ENCODE measurements around the gene ELMOD3.
A peak's percentile ranks its signal among the peaks of the same experiment; 100 is the strongest.
"Not testable (repeated sequence)": the region's sequence is repeated elsewhere in the genome, so short reads cannot be mapped to it uniquely, and the experiment has no call there.

ELMOD3 gene

DNA sequence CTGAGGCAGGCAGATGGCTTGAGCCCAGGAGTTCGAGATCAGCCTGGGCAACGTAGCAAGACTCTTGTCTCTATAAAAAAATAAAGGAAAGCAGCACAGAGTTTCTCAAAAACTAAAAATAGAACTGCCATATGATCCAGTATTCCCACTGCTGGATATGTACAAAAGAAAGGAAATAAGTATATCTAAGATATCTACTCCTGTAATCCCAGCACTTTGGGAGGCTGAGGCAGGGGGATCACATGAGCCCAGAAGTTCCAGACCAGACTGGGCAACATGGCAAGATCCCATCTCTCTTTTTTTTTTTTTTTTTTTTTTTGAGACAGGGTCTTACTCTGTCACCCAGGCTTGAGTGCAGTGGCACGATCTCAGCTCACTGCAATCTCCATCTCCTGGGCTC lies 24.9 kb upstream of the ELMOD3 start:
- not testable (repeated sequence) for DNase-seq

DNA sequence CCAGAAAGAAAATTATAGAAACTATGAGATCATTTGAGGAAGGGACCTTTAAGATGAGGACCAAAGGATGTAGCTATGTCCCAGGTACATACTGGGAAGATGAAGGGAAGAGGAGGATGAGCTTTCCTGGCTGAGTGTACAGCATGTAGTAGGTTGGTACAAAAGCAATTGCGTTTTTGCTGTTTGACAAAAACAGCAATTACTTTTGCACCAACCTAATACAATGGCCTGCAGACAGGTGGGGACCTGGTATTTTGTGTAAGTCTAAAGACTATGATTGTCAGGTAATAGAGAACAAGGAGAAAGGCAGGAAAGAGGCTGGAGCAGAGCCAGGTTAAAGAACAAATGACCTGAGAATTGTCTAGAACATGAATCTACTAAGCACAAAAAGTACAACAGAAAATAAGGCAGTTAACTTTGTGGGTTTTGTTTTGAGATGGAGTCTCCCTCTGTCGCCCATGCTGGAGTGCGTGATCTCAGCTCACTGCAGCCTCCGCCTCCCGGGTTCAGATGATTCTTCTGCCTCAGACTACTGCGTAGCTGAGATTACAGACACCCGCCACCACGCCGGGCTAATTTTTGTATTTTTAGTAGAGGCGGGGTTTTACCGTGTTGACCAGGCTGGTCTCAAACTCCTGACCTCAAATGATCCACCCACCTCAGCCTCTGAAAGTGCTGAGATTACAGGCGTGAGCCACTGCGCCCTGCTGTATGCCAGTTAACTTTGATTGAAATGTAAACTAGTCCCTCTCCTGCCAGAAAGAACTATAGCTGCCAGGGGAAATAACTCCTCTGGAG lies 23.5 kb upstream of the ELMOD3 start:
- DNase-seq, result no peak

DNA sequence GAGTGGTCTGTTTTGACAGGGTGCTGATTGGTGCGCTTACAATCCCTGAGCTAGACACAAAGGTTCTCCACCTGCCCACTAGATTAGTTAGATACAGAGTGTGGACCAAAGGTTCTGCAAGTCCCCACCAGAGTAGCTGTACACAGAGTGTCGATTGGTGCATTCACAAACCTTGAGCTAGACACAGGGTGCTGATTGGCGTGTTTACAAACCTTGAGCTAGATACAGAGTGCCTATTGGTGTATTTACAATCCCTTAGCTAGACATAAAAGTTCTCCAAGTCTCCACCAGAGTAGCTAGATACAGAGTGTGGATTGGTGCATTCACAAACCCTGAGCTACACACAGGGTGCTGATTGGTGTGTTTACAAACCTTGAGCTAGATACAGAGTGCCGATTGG lies 20.7 kb upstream of the ELMOD3 start:
- DNase-seq, result not testable (repeated sequence)

DNA sequence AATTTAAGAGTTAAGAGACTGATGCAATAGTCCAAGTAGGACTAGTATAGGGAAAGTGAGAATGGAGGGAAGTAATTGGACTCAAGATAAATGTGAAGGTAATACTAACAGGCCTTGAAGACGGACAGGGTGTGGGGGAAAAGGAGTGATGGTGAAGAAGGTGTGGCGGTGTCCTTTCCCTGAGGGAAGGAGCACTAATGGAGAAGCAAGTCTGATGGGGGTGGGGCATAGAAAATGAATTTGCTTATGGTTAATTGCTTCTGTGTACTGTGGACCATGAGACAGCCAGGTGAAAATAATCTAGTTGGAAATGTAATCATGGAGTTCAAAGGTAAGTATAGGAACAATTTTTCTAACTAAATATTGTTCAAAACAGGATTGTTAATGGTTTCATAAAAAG lies 19.6 kb upstream of the ELMOD3 start:
- no peak for DNase-seq

DNA sequence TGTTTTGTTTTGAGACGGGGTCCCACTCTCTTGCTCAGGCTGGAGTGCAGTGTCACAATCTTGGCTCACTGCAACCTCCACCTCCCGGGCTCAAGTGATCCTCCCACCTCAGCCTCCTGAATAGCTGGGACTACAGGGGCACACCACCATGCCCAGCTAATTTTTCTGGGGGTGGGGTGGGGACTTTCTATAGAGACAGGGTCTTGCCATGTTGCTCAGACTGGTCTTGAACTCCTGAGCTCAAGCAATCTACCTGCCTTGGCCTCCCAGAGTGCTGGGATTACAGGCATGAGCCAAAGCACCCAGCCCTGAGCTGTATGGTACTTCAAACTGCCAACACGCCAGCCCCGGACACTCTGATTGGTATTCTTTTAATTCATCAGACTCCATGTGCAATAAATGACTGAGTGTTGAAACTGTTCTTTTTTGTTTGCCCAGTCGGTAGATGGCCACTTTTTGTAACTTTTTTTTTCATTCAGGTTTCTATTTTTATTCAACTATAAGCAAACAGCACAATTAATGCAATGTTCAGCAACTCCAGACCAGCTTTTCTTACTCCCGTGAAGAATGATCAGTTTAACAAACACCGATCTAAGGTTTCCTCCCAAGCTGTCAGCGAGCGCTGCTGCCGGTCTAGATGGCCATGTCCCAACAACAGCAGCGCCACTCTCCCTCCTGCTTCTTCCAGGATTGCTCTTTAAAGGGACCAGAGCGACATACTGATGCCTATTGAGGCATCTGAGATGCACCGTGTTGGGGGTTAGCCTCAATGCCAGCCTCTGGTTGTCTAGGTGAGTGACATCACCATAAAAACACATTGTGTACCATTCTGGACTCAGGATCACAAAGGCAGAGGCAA lies 14.3 kb upstream of the ELMOD3 start:
- peak; percentile 20 for DNase-seq

DNA sequence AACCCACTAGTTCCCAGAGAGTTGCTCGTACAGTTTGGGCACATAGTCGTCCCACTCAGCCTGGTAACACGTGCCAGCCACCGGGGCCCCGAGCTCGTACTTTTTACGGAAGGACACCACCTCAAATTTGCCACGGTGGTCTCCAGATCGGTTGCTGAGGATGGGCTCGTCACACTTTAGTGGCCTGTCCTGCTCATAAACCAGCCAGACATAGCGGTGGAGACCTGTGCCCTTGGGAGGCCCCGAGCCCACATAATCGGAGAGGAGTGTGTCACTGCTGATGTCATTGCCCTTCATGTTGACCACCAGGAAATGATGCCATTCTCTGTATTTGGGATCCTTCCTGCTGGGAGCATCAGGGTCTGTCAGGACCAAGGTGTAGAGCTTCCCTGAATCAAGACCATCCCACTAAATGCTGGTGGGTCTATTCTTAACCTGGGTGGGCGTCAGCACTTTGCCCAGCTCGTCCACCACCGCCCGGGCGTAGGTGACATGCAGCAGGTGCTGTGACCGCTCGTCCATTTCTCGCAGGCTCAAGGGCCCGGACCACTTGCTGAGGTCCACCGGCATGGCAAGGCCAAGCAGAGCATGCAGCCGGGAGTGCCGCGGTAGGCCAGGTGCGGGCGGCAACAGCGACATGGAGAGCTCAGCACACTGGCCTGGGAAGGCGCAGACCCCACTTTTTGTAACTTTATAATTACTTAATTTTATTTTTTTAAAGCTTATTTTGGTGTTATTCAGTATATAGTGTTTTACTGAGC lies 13.1 kb upstream of the ELMOD3 start:
- DNase-seq, result no peak

DNA sequence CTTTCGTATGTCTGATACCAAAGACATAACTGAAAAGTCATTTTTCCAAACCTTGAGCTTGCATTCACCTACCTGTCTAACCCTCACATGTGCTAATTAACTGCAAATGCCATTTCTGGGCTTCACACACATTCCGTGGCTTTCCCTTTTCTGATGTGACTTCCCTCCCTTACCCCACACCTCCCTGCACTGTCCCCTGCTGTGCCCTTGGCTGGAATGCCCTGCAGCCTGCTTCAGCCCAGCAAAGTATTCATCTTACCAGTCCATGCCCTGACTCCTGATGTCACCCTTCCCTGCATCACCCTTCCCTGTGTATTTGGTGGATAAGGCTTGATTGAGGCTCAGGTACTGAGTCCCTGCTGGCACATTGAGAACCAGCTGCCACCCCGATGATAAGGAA lies 12.4 kb upstream of the ELMOD3 start:
- DNase-seq, result no peak

DNA sequence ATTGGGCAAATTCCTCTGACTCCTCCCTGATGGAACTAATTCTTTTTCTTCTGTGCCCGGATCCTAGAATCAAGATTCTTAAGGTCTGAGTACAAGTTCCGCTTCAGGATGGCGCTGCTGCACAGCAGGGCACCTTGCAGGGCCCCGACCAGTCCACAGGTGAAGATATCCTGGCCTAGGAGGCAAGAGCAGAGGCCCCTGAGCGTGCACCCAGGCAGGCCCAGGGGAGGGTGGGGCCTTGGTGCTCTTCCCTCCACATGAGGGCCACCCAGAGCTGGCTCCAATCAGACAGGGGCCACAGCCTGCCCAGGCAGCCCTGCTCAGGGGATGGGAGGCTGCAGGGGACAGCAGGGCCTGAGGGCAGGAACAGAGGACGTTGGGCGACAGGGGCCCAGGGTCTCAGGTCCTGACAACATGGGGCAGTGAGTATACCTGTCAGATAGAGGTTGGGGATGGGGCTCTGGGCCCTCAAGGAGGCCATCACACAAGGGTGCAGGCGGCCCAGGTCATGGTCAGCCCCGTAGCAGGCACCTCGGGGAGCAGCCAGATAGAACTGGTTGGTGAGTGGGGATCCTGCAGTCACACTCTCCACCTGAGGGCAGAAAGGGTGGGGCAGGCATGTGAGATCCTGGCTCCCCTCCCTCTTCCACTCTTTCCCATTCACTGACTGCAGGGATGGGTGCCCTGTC lies 11.2 kb upstream of the ELMOD3 start:
- not testable (repeated sequence) for DNase-seq

DNA sequence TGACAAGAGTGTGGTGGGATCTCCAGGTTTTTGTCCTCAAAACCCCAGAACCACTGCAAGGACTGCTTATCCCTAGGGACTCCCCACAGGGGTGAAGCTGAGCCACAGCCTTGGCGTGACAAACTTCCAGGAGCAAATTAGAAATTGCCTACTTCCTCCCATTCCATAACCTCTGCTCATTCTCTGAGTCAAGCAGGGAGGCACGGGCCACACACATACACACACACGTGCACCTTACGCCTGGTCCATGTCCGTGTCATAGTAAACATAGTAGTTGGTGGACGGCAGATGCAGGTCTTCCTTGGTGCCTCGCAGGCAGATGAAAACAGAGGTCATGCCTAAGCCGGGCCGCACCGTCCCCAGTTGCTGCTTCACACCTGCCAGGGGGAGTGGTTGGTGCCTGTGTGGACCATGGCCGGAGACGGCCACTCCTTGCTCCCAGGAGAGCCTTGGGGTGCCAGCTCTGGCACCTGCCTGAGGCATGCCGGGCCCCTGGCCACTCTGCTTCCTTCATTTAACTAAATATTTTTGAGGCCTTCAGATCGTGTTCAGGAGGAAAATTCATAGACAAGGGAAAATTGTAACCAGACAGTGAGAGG lies 10.1 kb upstream of the ELMOD3 start:
- DNase-seq, result no peak

DNA sequence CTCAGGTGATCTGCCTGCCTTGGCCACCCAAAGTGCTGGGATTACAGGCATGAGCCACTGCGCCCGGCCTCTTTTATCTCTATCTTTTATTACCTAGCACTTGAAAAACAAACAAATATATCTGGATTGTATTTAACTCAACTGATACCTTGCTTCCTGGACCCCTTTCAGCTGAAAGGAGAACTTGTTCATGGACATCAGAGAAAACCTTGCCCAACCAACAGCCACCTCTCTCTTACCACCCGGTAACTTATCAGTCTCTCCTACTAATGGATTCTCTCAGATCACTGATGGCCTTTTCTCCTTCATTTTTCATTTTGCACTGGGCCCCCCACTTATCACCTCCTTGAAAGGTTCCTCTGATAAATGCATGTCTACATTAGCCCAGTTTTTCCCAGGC lies 7.0 kb upstream of the ELMOD3 start:
- DNase-seq, result no peak

DNA sequence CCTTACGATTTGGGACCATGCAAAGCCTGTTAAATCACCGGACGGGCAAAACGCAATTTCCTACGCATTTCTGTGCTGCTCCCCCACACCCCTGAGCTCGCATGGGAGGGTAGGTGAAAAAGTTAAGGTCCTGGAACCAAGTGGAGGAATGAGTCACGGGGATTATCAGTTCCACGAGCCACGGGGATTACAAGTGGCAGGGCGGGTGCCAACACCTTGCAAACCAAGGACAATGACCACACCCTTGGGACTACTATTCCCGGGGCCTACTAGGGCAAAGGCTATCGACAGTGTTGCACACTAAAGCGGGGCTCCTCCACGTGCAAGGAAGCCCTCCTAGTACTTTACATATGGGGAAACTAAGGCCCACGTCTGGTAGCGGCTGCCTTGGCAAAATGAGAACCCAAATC lies 688 bp upstream of the ELMOD3 start:
- peak; percentile 24 for DNase-seq

DNA sequence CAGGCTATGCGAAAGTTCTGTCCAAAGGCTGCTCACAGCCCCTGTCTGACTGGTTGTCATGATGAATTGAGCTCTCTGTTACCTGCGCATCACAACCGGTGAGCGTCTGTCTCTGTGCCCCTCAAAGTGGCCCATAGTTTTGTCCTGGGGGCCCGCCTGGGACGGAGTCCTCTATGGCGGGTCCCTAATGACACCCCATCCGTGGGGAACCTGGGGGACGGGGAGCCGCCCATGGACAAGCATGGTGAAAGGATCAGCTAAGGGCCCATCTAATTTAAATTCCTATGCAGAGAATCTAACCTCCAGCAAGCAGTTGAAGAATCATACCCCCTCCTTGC lies 473 bp downstream of the ELMOD3 start:
- no peak for DNase-seq

DNA sequence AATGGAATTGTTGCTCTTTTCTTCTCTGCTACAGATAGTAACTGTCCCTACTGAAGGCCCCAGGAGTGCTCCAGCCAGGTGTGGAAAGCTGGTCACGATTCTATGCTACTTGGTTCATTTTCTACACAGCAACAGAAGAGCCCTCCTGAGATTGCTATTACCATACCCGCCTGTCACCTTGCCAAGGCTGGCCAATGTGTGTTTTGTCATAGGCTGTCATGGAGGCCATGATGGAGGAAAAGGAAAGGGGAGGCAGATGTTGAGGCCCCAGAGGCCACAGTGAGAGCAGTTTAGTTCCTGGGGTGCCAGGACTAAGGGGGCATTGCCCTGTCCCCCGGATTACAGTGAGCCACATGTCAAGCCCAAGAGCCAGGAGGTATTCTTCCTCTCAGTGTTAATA lies 952 bp downstream of the ELMOD3 start:
- DNase-seq, result no peak

DNA sequence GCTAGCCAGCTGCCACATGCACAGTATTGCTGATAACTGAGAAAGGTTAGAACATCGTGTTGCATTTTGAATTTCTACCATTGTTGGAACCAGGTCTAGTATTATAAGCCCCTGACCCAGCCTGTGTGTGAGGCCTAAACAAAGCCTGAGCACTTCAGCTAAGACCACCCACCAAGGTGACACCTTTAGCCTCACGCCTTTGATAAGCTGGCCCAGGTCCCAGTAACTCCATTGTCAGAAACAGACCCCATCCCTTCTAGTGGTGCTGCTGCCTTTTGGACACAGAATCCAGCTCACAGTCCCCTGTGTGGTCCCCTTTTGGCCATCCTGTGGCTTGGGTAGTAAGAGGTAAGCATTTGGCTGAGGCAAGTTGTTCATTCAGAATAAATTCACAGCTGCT lies 1.6 kb downstream of the ELMOD3 start:
- DNase-seq, result no peak

DNA sequence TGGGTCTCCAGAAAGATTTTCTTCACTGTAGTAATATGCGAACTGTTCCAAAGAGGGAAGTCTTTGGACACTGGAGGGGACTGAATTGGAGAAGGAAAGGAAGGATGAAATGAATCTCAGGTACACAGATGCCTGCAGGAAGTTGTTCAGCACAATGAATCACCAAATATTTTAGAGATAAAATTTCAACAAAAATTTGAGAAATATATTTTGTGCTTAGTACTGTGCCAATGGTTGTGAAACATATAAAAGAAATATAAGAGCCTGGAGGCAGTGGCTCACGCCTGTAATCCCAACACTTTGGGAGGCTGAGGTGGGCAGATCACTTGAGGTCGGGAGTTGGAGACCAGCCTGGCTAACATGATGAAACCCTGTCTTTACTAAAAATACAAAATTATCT lies 3.2 kb downstream of the ELMOD3 start:
- DNase-seq, result no peak

DNA sequence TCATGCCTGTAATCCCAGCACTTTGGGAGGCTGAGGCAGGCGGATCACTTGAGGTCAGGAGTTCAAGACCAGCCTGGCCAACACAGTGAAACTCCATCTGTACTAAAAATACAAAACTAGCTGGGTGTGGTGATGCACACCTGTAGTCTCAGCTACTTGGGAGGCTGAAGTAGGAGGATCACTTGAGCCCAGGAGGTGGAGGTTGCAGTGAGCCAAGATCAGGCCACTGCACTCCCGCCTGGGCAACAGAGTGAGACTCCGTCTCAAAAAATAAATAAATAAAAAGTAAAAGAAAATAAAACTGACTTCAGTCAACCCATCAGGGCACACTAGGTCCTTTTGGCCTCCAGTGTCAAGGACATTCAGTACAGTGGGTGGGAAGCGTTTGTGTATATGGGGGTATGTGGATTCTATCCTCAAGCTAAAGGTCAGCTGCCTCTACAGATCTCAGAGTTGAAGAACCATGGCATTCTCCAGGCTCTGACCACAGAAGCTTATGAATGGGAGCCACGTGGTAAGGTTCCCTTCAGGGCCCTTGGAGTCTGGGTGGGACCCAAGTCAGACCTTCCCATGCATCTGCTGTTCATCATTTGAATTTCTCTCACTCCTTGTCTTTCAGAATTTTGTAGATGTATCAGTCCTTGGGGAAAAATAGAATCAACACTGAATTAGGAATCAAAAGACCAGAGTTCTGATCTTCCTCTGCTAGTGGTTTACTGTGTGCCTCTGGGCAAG lies 8.3 kb downstream of the ELMOD3 start:
- not testable (repeated sequence) for DNase-seq

DNA sequence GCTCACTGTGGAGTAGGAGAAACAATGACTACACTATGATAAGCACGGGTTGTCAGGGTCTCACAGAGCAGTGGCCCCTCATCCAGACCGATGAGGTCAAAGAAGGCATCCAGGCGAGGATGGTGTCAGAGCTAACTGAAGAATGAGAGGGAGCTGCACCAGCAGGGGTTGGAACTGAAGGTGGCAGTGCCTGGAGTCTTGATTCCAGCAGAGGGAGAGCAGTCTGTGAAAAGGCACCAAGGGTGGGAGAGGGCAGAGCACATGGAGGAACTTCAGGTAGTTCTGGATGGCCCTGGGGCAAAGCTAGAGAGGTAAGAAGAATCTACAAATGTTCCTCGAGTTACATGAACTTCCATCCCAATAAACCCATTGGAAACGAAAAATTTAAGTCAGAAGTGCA lies 12.6 kb downstream of the ELMOD3 start:
- DNase-seq, result no peak

DNA sequence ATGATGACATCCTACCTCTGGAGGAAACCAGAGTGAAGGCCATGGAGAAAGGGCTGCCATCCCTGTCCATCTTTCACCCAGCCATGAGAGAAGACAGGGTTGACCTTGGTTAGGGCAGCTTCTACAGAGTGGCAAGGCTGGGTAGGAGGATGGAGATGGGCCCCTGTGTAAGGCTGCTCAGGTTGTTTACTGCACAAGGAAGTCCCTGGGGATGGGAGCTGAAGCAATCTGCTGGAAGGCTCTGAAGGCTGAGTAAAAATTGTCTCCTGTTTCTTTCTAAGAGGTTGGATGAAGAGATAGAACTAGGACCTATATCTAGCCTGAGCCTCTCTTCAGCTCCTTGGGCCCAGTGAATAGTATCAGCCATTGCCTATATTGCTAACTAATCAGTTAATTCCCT lies 14.4 kb downstream of the ELMOD3 start:
- DNase-seq, result no peak

DNA sequence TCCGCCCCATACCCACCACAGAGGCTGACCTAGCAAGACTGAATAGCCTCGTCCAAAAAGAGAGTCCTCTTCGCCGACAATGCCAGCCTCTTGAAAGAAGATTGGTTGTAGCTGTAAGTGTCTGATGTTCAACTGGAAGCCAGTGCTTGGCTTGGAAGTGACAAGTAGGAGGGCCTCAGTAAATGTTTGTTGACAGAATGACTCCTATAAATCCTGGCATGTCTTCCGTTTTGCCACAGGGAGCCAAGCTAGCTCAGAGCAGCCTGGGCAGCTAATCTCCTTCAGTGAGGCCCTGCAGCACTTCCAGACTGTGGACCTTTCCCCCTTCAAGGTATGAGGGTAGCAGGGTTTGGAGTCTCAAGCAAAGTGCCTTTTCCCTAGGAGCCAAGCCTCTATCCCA lies 14.9 kb downstream of the ELMOD3 start:
- no peak for DNase-seq

DNA sequence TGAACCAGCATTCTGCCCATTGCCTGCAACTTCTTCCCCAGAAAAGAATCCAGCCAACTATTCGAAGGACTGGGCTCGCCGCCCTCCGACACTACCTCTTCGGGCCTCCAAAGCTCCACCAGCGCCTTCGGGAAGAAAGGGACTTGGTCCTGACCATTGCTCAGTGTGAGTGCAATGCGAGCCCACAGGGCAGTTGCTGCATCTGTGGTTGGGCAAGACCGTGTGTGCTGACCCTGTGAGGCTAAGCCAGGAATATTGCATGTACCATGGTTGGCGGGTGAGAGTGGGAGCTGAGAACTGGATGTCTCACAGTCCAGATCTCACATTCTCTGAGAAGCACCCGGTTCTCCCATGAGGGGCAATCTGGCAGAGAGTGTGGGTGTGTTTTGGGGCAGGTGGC lies 16.5 kb downstream of the ELMOD3 start:
- no peak for DNase-seq

DNA sequence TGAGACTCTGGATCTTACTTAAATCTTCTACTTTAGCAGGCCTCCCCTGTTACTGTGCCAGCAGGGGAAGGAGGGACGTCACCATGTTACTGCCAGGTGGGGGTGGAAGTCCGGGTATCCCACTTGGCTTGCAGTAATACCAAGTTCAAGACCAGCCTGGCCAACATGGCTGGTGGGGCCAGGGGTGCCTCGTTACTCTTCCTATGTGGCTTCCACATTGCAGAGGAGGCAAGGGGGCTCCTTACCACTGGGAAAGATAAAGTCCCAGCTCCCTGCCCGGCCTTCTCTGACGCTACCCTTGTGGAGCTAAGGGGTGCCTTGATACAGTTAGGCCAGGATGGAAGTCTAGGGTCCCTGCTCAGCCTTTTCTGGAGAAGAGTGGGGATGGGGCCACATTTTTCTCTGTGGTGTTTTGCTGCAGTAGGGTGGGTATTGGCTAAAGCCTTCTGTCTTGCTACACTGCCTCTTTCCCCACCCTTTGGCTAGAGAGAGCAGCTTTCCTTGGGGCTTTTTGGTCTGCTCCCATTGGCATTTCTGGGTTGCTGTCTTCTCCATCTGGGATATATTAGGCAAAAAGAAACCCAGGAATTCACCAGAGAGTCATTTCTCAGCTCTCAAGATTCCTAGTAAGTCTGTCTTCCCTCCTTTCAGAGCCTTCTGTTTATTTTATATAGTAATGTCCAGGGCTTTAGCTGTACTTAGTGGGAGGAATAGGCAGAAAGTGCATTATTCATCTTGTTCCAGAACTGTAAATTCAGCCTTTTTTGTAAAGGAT lies 21.9 kb downstream of the ELMOD3 start:
- no peak for DNase-seq
